ENCODE results near the gene CDSN.

DNA sequence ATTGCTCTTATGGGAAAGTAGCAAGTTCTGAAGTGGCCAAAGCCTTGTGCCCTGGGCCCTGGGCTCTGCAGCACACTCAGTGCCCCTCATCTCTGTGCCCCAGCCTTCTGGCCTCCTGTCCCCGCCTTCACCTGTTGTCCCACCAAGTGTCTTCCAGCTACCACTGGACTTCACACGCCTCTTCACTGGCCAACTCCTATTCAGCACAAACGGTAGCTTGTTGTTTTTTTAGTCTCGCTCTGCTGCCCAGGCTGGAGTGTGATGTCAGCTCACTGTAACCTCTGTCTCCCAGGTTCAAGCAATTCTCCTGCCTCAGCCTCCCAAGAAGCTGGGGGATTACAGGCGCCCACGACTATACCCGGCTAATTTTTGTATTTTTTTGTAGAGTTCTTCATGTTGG lies 32.5 kb upstream of the CDSN start:
- TF ChIP-seq, protein P1, sequence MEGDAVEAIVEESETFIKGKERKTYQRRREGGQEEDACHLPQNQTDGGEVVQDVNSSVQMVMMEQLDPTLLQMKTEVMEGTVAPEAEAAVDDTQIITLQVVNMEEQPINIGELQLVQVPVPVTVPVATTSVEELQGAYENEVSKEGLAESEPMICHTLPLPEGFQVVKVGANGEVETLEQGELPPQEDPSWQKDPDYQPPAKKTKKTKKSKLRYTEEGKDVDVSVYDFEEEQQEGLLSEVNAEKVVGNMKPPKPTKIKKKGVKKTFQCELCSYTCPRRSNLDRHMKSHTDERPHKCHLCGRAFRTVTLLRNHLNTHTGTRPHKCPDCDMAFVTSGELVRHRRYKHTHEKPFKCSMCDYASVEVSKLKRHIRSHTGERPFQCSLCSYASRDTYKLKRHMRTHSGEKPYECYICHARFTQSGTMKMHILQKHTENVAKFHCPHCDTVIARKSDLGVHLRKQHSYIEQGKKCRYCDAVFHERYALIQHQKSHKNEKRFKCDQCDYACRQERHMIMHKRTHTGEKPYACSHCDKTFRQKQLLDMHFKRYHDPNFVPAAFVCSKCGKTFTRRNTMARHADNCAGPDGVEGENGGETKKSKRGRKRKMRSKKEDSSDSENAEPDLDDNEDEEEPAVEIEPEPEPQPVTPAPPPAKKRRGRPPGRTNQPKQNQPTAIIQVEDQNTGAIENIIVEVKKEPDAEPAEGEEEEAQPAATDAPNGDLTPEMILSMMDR (conservative IDR thresholded peaks at IDR 0.05 in 1 of 2, IDR thresholded peaks at IDR 0.05 in 1 of 2; ENCODE audit: low read depth in 1 of 2, low read length in 2 of 2), result no peak
- no peak for TF ChIP-seq EZH2 (IDR thresholded peaks at IDR 0.05; ENCODE audit: low read length, missing control alignments)
